Activated CD4-positive, alpha-beta T cell treated with anti-CD3 and anti-CD28 coated beads, Interleukin-2, Interleukin-6, amounts not matched to agents 100 ng/mL and 50 ng/mL, durations not matched to agents 16 hours and 8 hours (primary cell): Measurements from ENCODE around the gene MMEL1.

ENCODE experiments used
- DNase-seq: peaks from one replicate; pipeline ENCODE4 v3.0.0-alpha.2; 2020

The MMEL1 gene

GRCh38 chr1:2642131-2642559, 9.3 kb upstream of the MMEL1 start:
- DNase-seq, result no peak

DNA sequence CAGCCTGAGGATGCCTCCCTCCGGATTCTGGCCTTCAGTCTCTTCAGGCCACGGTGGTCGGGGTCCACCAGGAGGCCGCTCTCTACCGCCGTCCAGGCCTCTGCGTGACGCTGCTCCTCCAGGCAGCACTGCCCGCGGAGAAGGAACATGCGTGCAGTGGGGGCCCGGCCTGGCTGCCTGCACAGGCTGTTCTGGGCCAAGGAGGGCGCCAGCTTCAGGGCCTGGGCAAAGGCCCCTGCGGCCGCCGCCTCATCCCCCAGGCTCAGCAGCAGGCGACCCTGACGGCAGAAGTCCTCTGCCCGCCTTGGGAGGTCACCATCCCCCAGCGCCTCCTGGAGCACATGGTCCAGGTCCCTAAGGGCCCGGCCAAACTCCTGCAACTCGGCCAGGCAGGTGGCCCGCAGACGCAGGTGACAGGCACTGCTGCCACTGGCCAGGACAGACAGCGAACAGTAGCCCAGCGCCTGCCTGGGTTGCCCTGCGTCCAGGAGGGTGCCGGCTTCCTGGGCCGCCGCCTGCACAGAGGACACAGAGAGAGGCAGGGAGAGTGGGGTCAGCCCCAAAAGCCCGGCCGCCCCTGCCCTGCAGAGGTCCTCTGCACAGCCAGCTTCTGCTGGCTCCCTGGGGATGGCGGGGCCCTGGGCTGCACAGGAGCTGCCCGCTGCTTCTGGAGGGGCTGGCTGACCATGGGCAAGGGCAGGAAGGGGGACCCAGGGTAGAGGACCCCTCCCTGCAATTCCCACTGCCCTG, 8.7 kb upstream of the MMEL1 start:
- DNase-seq, result no peak

- DNase-seq, result no peak
Observed at GRCh38 chr1:2640626-2641025, 7.8 kb upstream of the MMEL1 start.

GRCh38 chr1:2639607-2640521, 7.0 kb upstream of the MMEL1 start:
- no peak for DNase-seq

- DNase-seq, result no peak
Observed at GRCh38 chr1:2639203-2639602, 6.4 kb upstream of the MMEL1 start.

DNA sequence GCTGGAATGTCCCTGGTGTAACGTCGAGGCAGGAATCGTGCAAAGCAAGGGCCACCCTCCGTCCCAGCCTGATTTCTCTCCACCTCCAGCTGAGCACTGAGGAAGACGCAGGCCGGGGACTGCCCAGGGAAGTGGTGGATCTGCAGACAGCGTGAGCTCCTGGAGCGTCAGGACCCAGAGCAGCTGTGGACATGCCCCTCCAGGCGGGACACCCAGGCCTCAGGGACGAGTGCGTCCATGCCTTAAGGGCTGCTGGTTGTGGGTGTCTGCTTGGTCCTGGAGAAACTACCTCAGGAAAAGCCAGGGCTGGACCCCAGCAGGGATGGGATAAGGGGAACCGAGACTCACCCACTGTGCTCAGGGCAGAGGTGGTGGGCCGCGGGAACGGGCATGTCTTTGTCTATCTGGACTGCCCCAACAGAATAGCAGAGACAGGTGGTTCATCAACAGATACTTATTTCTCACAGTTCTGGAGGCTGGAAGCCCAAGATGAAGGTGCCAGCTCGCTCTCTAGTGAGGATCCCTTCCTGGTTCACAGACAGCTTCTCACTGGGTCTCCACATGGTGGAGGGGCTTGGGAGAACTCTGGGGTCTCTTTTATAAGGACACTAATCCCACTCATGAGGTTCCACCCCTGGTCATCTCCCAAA, 5.8 kb upstream of the MMEL1 start:
- DNase-seq, result no peak

DNA sequence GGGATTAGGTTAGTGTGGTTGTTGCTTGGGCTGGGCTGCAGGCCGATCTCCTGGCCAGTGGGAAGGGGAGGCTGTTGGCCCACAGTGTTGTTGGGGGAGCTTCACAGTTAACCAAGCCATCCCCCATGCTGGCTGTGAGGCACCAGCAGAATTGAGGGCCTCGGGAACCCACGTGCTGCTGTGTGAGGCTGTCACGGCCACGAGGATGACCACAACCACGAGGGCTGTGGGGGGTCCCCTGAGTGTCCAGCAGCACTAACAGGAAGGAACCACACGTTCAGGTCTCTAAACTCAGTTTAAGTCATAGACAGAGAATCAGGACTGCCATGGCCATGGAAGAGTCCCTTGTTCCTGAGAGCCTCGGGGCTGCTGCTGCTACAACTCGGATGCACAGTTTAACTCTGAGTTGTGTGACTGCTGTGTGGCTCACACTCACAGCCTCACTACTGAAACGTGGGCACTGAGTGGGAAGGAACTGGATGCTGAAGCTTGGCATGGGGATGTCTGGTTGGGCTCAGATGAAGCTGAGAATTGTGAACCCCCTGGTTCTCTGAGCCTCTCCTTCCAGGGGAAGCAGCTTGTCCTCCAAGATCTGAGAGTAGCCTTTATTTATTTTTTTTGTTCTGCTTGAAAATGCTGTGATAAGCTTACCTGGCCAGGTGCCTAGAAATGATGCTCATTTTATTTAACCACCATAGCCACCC, 4.8 kb upstream of the MMEL1 start:
- no peak for DNase-seq

- no peak for DNase-seq
Observed at GRCh38 chr1:2636733-2637132, 3.9 kb upstream of the MMEL1 start.

DNA sequence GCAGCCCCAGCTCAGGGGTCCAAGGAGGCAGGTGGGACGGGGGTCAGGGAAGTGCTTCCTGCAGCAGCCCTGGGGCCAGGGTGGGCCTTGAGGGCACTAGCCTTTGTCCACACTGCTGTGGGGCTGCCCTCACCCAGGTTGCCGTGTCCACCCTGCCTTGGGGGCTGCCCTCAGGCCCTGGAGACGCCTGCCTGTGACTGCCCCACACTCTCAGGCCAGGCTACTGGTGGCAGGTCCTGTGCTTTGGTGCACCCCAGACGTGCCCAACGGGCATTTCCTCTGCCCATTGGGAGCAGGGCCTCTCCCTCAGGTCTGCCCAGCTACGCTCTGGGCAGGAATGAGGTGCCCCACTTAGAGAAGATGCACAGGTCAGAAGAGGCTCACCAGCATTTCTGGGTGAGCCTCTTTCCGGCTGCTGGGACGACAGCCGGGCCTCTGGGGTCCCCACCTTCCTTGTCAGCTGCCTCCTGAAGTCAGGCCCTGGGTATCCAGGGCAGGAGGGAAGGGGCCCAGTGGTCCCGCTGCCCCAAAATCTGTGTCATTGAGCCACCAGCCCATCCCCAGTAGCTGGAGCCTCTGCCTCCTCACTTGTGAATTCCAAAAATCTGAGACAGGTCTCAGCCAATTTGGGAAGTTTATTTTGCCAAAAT, 2.7 kb upstream of the MMEL1 start:
- no peak for DNase-seq

DNA sequence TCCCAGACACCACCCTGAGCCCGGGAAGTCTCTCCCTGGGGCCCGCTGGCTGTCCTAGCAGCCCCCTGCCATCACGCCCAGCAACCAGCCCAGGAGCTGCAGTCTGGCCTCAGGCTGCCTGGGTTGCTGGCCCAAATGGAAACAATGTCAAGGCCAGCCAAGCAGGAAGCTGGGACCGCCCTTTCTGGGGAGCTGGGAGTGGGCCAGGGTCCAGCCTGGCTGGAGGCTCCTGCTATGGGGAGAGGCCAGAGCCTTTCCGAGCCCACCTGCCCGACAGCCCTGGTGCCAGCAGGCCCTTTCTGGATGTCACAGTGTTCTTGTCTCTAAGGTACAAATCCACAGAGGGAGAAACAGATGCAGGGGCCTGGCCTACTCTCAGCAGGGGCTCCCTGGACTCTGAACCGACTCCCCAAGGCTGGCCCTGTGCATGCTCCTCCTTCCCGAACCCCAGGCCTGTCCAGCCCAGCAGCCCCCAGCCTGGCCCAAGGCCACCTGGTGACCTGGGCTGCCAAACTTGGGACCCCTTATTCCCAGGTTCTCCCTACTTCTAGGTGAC, 1.2 kb upstream of the MMEL1 start:
- no peak for DNase-seq

DNA sequence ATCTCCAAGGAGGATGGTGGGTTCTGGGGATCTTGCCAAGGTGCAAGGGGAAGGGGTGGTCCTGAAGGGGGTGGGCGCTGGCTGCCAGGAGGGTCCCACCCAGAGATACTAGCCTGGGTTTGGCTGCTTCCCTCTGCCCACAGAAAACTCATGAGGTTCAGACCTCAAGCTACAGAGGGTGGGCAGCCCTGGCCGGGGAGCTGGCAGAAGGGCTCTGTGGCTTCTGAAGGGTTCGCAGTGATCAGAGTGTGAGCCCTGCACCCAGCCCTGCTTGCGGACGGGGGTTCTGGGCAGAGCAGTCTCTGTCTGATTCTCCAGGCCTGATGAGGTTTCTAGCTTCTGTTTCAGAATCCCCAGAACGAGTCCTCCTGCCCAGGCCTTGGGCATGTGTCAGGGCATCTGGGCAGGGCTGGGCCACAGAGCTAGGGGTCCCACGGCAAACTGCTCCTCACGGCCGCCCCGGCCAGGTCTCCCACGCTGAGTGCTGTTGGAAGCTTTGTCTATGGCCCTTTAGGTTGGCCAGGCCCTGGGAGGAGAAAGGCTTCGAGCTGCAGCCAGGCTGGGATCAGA, 635 bp upstream of the MMEL1 start:
- DNase-seq, result no peak

- DNase-seq, result no peak
Observed at GRCh38 chr1:2632051-2632430, 775 bp downstream of the MMEL1 start.

GRCh38 chr1:2631136-2632050, 1.4 kb downstream of the MMEL1 start:
- DNase-seq, result no peak

GRCh38 chr1:2630498-2631135, 2.2 kb downstream of the MMEL1 start:
- no peak for DNase-seq

GRCh38 chr1:2629627-2630497, 3.0 kb downstream of the MMEL1 start:
- DNase-seq, result no peak

- no peak for DNase-seq
Observed at GRCh38 chr1:2628933-2629626, 3.7 kb downstream of the MMEL1 start.

DNA sequence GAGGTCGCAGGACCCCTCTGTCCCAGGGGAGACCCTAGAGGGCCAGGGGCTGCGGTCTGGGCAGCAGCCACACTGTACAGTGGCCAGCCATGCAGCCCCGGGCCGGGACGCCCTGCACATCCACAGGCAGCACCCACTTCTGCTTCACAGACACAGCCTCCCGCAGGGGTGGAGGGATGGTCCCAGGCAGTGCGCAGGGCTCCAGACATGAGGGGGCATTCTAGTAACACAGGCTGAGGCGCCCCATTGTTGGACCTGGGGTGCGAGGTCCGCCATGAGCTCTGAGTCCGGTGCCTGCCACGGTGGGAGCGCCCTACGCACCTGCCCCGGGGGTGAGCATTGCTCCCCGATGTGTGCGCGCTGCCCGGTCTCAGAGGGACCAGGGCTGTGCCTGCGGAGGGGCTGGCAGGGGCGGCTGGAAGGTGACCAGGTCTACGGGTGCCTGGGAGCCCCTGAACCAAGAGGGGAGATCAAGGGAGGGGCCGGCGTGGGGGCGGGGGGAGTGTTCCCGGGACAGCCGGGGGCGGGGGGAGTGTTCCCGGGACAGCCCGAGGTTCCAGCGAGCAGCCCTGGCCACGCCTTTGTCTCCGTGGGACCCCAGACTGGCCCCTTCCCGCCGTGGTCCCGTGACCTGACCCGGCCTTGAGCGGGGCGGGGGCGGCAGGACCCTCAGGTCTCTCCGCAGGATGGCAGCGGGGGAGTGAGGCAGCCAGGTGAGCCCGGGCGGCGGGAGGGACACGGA, 4.5 kb downstream of the MMEL1 start:
- no peak for DNase-seq

DNA sequence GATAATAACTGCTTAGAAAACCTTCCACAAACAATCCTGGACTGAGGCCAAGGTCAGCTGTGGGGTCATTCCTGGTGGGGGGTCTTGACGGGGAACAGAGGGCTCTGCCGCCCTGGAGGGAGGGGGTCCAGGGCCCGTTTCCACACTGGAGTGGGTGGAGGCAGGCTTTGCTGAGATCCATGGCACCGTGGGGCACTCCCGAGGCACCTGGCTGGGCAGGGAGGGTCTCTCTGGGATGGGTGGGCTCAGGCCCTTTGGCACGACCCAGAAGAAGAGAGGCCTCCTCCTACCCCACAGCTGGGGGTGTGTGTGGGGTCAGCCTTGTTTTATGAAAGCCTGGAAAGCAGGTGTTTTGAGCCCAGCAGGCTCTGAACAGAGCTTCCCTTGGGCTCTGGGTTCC, 5.1 kb downstream of the MMEL1 start:
- no peak for DNase-seq
